Progenitor cell of endocrine pancreas (in vitro differentiated cells): ENCODE measurements around the gene ETNK2. TPM values are rescaled to one million over a fixed set of nuclear protein-coding genes. Genes with fewer than 3 reads are reported as not detected.

ENCODE experiments used
- DNase-seq: peaks from one replicate; pipeline ENCODE4 v3.0.0; 2021; ENCODE audit warnings: low spot score; ENCODE audit not compliant: unreplicated experiment
- H3K27ac Mint-ChIP-seq: 2 replicates; pipeline ENCODE4 v1.8.0; 2021; ENCODE audit warnings: mild to moderate bottlenecking, moderate library complexity, mixed read lengths
- H3K27me3 Mint-ChIP-seq: 2 replicates; pipeline ENCODE4 v1.8.0; 2021; ENCODE audit warnings: mixed read lengths
- H3K36me3 Mint-ChIP-seq: 2 replicates; pipeline ENCODE4 v1.8.0; 2022; ENCODE audit warnings: mixed read lengths; ENCODE audit not compliant: insufficient read depth
- H3K4me1 Mint-ChIP-seq: 2 replicates; pipeline ENCODE4 v1.8.0; 2021; ENCODE audit warnings: low read depth, mixed read lengths
- H3K4me3 Mint-ChIP-seq: 2 replicates; pipeline ENCODE4 v1.8.0; 2021; ENCODE audit warnings: low read depth, mild to moderate bottlenecking, moderate library complexity, mixed read lengths
- H3K9me3 Mint-ChIP-seq: 2 replicates; pipeline ENCODE4 v1.8.0; 2021; ENCODE audit warnings: low read depth, mixed read lengths
- total RNA-seq: library from RNA; stranded (reverse); gene quantifications from 2 replicates; pipeline ENCODE4 v1.2.1, GENCODE V29; 2021
- TF ChIP-seq, protein P1 (sequence below): fragments of 200-600 bp; sonication (generic); IDR thresholded peaks from one replicate; pipeline ENCODE4 v1.5.0; 2021; ENCODE audit warnings: antibody characterized with exemption, mild to moderate bottlenecking; ENCODE audit not compliant: unreplicated experiment

ETNK2 gene
- total RNA-seq, 1 donor from 2014 or later, result 22.6 TPM

DNA sequence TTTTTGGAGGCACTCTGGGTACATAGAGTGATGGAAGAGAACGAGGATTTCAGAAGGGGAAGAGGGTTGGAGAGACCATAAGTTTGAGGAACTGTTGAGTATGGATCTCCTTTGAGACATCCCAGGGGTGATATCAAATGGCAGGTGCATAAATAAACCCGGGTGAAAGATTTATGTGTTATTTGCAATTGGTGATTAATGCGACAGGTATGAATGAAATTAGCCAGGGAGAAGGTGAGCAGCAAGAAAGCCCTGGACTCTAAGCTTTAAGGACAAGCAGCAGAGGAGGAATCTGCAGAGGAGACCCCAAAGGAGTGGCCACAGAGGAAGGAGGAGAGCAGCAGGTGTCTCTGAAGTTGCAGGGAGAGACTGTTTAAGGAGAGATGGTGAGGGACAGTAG, 23.1 kb upstream of the ETNK2 start:
- peaks cover 2% of the 10 kb centered on the region for H3K36me3 Mint-ChIP-seq
- TF ChIP-seq, protein P1, sequence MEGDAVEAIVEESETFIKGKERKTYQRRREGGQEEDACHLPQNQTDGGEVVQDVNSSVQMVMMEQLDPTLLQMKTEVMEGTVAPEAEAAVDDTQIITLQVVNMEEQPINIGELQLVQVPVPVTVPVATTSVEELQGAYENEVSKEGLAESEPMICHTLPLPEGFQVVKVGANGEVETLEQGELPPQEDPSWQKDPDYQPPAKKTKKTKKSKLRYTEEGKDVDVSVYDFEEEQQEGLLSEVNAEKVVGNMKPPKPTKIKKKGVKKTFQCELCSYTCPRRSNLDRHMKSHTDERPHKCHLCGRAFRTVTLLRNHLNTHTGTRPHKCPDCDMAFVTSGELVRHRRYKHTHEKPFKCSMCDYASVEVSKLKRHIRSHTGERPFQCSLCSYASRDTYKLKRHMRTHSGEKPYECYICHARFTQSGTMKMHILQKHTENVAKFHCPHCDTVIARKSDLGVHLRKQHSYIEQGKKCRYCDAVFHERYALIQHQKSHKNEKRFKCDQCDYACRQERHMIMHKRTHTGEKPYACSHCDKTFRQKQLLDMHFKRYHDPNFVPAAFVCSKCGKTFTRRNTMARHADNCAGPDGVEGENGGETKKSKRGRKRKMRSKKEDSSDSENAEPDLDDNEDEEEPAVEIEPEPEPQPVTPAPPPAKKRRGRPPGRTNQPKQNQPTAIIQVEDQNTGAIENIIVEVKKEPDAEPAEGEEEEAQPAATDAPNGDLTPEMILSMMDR, result no peak
- peaks cover 6% of the 10 kb centered on the region for H3K27me3 Mint-ChIP-seq
- H3K4me1 Mint-ChIP-seq, result peaks cover 4% of the 10 kb centered on the region
- H3K9me3 Mint-ChIP-seq, result peaks cover 4% of the 10 kb centered on the region
- H3K27ac Mint-ChIP-seq, result no peak overlapping the region
- no peak overlapping the region for H3K4me3 Mint-ChIP-seq
- DNase-seq, result no peak

DNA sequence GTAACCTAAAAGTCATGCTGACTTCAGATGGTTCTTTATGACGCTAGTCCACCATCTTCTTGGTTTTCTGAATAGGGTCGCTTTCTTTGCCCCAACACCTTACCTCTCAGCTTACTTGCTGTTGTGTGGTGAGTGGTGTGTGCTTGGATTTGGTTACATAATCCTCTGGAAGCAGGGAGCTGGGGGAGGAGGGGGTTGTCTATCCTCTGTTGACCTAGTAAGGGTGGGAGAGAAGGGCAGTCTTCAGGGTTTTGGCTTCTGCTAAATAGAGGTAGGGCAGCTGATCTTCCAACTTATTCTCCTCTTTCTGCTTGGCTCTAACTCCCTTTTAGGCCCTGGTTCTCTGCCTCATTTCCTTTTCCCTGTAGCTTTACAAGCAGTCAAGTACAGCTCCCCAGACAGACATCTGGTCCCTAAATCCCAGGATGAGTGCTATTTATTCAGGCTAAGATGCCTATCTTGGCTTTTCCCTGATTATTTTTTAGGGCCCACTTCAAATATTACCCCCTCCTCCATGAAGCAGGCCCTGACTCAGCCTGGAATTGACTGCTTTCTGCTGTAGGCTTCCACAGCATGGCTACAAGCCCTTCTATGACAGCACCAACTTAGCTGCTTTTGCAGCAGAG, 20.7 kb upstream of the ETNK2 start:
- Mint-ChIP-seq H3K36me3 (peaks cover 2% of the 10 kb centered on the region), H3K27ac (no peak overlapping the region), H3K9me3 (peaks cover 8% of the 10 kb centered on the region), H3K4me3 (no peak overlapping the region), H3K4me1 (peaks cover 4% of the 10 kb centered on the region), H3K27me3 (peaks cover under 1% of the 10 kb centered on the region)
- no peak for DNase-seq
- TF ChIP-seq, protein P1, result no peak

DNA sequence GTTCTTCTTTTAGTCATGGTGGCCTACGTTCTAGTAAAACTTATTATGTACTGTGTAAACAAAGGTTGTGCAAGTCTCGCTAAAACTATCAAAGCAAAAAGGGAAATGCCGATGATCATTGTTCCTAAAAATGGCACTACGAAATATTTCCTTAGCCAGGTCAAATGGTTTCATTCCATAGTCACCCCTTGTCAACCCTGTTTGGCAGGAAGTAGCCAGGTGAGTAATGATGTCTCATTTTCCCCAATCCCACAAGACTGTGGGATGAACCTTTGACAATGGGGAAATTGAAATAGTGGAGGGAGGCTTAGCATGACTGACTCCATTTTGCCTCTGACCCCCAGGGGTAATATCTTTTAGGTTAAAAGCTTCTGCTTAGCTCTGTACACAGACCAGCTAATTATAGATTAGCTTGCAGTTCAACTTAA, 19.9 kb upstream of the ETNK2 start:
- Mint-ChIP-seq H3K9me3 (peaks cover 8% of the 10 kb centered on the region), H3K27me3 (peaks cover 2% of the 10 kb centered on the region)

DNA sequence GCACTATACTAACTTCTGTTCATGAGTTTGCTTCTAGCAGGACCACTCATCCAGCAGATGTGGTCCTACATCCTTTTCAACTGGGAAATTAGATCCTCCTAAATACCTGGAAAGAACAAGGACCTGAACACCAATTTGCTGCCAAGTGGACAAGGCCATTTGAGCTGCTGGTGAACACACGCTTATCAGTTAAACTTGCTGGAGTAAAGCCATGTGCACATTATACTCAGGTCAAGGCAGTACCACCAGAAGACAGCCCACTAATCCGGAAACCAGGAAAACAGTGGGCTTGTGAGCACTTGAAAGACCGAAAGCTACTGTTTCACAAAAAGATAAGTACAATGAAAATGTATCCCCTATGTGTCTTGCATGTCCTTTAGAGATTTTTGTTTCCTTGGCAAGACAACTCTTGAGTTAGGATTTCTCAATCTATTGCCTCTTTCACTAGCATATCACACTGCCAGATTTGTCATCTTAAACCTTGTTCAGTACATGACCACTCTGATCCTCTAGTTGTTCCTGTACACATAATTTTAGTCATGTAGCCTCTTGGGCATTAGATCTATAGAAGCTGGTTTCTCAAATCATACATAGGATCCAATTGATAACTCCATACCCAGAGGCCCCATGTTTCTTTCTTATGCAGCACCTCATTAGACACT, 18.8 kb upstream of the ETNK2 start:
- Mint-ChIP-seq H3K4me1 (peaks cover 4% of the 10 kb centered on the region), H3K27ac (no peak overlapping the region), H3K27me3 (peaks cover 2% of the 10 kb centered on the region), H3K36me3 (peaks cover 2% of the 10 kb centered on the region), H3K4me3 (no peak overlapping the region), H3K9me3 (peaks cover 8% of the 10 kb centered on the region)
- no peak for DNase-seq
- TF ChIP-seq, protein P1, result no peak

More for the DNA sequence above, 19.9 kb upstream of the ETNK2 start:
- Mint-ChIP-seq H3K4me3 (no peak overlapping the region), H3K4me1 (peaks cover 4% of the 10 kb centered on the region), H3K27ac (no peak overlapping the region), H3K36me3 (peaks cover 2% of the 10 kb centered on the region)
- DNase-seq, result no peak
- TF ChIP-seq, protein P1, result no peak

DNA sequence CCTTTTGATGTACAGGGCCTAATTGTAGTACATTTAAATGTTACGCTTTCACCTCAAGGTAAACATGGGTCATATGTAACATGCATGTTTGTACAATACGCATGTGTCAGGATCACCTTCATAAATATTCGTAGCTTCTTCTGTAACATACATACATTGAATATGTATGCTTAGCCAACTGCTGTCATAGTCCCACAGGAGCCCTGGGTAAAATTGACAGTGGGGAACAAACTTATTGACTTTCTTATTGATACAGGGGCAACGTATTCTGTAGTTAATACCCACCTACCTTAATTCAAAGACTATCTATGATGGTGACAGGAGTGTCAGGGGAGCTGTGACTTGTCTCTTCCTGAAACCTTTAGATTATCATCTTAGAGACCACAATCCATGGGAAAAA, 18.0 kb upstream of the ETNK2 start:
- peaks cover 2% of the 10 kb centered on the region for H3K27me3 Mint-ChIP-seq
- H3K9me3 Mint-ChIP-seq, result peaks cover 8% of the 10 kb centered on the region
- H3K36me3 Mint-ChIP-seq, result peaks cover 2% of the 10 kb centered on the region
- DNase-seq, result no peak
- TF ChIP-seq, protein P1, result no peak
- H3K27ac Mint-ChIP-seq, result no peak overlapping the region
- H3K4me3 Mint-ChIP-seq, result no peak overlapping the region
- peaks cover 4% of the 10 kb centered on the region for H3K4me1 Mint-ChIP-seq
